ENCODE measurements around the gene AQP12B. TPM values are rescaled to one million over a fixed set of nuclear protein-coding genes. Genes with fewer than 3 reads are reported as not detected.
A peak's percentile ranks its signal among the peaks of the same experiment; 100 is the strongest.

AQP12B gene
- total RNA-seq, 1 experiment from 2014 or later: not detected

GRCh38 chr2:240643093-240643810 is 39.4 kb downstream of the AQP12B start:
- Histone ChIP-seq H2BK120ac (ENCODE audit: low read depth, low read length, poor library complexity, severe bottlenecking) (no peak overlapping the region), H3K23ac (ENCODE audit: insufficient read length, low read depth, low read length) (no peak overlapping the region), H3K9me3 (ENCODE audit: control insufficient read depth, low read depth, low read length) (no peaks in the 10 kb centered on the region), H4K20me1 (ENCODE audit: control insufficient read depth, insufficient read depth, insufficient read length) (no peaks in the 10 kb centered on the region), H3K9ac (ENCODE audit: extremely low read depth, insufficient read length, low read length) (no peak overlapping the region), H3K4ac (ENCODE audit: low read depth, low read length) (no peak overlapping the region), H3K56ac (ENCODE audit: insufficient read length, low read depth, low read length) (no peak overlapping the region), H3K79me2 (ENCODE audit: insufficient read depth, low read length) (no peaks in the 10 kb centered on the region), H2AK5ac (ENCODE audit: insufficient read length, low read length) (no peak overlapping the region), H2AFZ (ENCODE audit: low read length) (no peak overlapping the region), H3K27ac (ENCODE audit: insufficient read length, low read depth, low read length) (no peak overlapping the region), H3K18ac (ENCODE audit: insufficient read length, low read depth, low read length) (no peak overlapping the region), H4K5ac (ENCODE audit: insufficient read length, low read depth, low read length) (no peak overlapping the region), H3K14ac (ENCODE audit: insufficient read depth, low read length) (no peak overlapping the region), H3K4me1 (ENCODE audit: insufficient read depth, low read length) (no peaks in the 10 kb centered on the region), H3K79me1 (ENCODE audit: insufficient read depth, low read depth, low read length, poor library complexity, severe bottlenecking) (no peaks in the 10 kb centered on the region), H4K8ac (replicated peaks; ENCODE audit: insufficient read length, low read depth, low read length) (no peak overlapping the region), H2BK15ac (ENCODE audit: low read depth, low read length) (no peak overlapping the region), H3K4me2 (ENCODE audit: insufficient read depth, insufficient read length, low read length) (no peak overlapping the region), H3K27me3 (ENCODE audit: insufficient read depth, low read length) (no peaks in the 10 kb centered on the region; the same call in 1 of the 2 replicates), H3K23me2 (ENCODE audit: insufficient read length, low read depth, low read length, poor library complexity, severe bottlenecking) (no peaks in the 10 kb centered on the region), H2BK12ac (ENCODE audit: insufficient read length, low read depth, low read length) (no peak overlapping the region), H2BK5ac (ENCODE audit: insufficient read length, low read length) (no peak overlapping the region), H3T11ph (ENCODE audit: low read length) (no peak overlapping the region), H2BK20ac (ENCODE audit: low read depth, low read length, poor library complexity, severe bottlenecking) (no peak overlapping the region), H4K91ac (ENCODE audit: insufficient read length, low read depth, low read length) (no peak overlapping the region)
- Mint-ChIP-seq H3K36me3 (ENCODE audit: insufficient read depth in 1 of 3, low read depth in 3 of 3) (no peaks in the 10 kb centered on the region; a peak in 1 of 7 replicates), H3K9me3 (no peaks in the 10 kb centered on the region; a peak in 3 of 5 replicates), H3K27ac (no peak overlapping the region), H3K27me3 (ENCODE audit: low read depth) (peaks cover 37% of the 10 kb centered on the region), H3K4me3 (no peak overlapping the region), H3K4me1 (peaks cover 0 to 3% of the 10 kb centered on the region in 2 experiments; a peak in 1 of 4 replicates)
- no CpG with 5 or more reads among the region's 13 CpGs for WGBS (ENCODE audit: extremely low coverage, insufficient read length, low lambda C conversion rate)
- DNase-seq: peak; percentile 24
- TF ChIP-seq, protein P1, sequence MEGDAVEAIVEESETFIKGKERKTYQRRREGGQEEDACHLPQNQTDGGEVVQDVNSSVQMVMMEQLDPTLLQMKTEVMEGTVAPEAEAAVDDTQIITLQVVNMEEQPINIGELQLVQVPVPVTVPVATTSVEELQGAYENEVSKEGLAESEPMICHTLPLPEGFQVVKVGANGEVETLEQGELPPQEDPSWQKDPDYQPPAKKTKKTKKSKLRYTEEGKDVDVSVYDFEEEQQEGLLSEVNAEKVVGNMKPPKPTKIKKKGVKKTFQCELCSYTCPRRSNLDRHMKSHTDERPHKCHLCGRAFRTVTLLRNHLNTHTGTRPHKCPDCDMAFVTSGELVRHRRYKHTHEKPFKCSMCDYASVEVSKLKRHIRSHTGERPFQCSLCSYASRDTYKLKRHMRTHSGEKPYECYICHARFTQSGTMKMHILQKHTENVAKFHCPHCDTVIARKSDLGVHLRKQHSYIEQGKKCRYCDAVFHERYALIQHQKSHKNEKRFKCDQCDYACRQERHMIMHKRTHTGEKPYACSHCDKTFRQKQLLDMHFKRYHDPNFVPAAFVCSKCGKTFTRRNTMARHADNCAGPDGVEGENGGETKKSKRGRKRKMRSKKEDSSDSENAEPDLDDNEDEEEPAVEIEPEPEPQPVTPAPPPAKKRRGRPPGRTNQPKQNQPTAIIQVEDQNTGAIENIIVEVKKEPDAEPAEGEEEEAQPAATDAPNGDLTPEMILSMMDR (conservative IDR thresholded peaks at IDR 0.05): no peak
